SHP77 (cell line): ENCODE measurements around the gene TUBGCP5.
"Not testable (repeated sequence)": the region's sequence is repeated elsewhere in the genome, so short reads cannot be mapped to it uniquely, and the experiment has no call there.

ENCODE experiments used
- DNase-seq, 2 experiments: peaks; one replicate each; lab custom pipeline; 2025; lab: John Stamatoyannopoulos, UW

TUBGCP5 gene

GRCh38 chr15:23041736-23042135 is 2.4 kb upstream of the TUBGCP5 start:
- DNase-seq, result not testable (repeated sequence)

DNA sequence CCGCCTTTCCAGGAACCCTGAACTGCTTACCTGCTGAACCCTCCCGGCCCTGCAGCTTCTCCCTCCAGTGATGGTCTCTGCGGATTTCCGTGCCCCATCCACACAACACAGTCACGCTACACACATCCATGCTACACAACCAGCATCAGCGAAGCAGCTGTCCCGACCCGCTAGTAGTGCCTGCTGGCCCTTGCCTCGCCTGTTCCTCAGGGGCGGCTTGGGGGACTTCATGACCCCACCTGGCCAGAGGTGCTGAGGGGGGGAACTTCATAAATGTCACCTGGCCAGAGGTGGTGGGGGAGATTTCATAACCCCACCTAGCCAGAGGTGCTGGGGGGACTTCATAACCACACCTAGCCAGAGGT is 530 bp upstream of the TUBGCP5 start:
- DNase-seq, result no peak

DNA sequence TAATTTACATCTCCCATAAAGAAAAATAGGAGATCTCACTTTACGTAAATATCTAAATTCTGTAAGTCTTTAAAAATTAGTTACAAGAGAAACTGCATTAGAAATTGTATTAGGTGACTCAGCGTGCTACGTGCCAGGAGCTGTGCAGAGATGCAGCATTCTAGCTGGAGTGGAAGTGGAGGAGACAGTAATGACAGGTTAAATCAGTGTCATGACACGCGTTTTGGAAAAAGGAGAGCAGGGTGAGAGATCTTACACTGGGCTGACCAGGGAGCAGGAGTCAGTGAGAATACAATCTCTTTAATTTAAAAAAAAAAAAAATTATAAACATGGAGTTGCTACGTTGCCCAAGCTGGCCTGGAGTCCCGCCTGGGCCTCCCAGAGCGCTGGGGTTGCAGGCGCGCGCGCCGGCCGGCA is 635 bp downstream of the TUBGCP5 start:
- peak; percentile 21 to 37 for DNase-seq

DNA sequence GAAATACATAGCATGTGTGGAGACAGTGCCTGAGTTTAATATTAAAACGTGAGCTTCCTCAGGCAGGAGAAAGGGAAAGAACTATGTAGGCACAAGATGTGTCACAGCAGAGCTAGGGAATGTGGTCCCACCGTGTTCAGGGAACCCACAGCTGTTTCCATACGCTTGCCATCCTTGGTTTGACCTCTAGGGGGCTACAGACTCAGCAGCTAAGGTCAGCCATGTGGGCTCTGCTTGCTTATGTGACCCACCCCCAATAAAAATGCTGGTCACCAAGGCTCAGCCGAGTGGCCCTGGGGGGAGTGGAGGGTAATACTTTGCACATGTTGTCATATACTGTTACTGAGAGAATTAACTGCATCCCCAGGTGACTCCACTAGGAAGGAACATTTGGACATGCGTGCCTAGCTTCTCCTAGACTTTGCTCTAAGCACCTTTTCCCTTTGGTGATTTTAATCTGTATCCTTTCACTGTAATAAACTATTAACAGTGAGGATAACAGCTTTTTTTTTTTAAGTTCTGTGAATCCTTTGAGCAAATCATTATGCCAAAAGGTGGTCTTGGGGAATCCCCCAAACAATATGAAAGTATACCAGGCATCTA is 3.3 kb downstream of the TUBGCP5 start:
- DNase-seq, result peak; percentile 10 to 56

GRCh38 chr15:23033979-23034378 is 5.4 kb downstream of the TUBGCP5 start:
- peak in 1 of 2 experiments; percentile 43 for DNase-seq

DNA sequence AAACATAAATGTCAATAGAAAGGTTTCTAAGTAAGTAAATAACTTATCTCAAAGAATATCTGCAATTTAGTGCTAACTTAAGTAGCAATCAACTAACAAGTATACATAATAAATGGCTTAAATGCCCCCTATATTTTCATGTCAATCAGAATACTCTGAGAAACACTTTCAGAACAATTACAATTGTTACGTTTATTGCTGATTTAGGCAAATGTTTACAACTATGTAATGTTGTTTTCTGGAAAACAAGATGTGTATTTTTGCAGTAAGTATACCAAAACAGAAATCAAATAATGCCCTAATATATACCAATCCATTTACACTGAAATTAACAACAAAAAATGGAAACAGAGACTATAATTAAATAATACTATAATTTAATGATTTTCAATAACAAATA is 13.2 kb downstream of the TUBGCP5 start:
- DNase-seq, result no peak

GRCh38 chr15:23022156-23022555 is 17.2 kb downstream of the TUBGCP5 start:
- no peak for DNase-seq

DNA sequence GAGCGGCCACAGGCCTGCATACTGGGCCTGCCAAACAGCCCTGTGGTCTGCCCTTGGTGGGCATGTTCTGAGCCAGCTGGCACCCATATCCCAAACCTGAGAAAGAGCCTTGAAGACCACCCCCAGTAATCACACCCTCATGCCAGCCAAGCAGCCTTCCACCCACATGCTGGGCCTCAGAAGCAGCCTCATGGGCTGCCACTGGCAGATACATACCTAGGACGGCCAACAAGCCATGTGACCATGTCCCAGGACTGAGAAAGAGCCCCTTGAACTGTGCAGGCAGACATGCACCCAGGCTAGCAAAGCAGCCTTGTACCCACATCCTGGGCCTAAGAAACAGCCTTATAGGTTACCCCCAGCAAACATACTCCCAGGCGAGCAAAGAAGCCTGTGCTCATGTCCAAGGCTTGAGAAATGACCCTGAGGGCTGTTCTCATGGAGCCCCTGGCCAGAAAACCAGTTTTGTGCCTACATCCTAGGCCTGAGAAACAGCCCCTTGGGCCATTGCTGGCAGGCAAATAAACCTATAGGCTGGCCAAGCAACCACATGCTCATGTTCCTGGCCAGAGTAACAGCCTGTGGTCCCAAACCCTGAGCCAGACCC is 24.9 kb downstream of the TUBGCP5 start:
- no peak for DNase-seq

GRCh38 chr15:23013681-23014080 is 25.7 kb downstream of the TUBGCP5 start:
- DNase-seq, result no peak

- not testable (repeated sequence) for DNase-seq
Observed at GRCh38 chr15:23012616-23013015, 26.8 kb downstream of the TUBGCP5 start.

GRCh38 chr15:23003736-23004135 is 35.6 kb downstream of the TUBGCP5 start:
- DNase-seq, result no peak

DNA sequence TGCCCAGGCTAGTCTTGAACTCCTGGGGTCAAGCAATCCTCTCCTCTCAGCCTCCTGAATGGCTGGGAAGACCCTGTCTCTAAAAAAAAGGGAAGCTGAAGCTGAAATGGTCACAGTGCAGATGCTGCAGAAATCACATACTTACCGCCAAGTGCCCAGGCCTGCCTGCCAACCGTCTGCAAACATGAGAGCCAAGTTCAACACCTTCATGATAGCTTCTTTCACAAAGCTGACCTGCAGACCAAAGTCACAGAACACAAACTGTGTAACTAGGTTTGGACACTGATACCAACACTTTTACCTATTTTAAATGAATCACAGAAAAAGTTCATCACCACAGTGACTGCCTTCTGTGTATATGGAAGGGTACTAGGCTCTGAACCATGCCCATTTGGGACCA is 36.4 kb downstream of the TUBGCP5 start:
- no peak for DNase-seq

DNA sequence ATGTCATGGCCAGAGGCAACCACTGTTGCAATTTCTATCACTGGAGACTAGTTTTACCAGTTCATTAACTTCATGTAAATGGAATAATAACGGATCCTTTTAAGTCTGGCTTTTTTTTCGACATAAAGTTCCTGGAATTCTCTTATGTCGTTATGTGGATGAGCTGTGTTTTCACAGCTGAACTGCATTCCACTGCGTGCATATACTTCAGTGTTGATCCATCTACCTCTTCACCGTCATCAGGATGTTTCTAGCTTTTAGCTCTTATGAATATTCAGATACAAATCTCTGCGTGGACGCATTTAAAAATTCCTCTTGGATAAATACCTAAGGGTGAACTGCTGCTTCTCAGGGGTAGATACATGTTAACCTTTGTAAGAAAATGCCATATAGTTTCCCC is 43.6 kb downstream of the TUBGCP5 start:
- DNase-seq, result no peak

DNA sequence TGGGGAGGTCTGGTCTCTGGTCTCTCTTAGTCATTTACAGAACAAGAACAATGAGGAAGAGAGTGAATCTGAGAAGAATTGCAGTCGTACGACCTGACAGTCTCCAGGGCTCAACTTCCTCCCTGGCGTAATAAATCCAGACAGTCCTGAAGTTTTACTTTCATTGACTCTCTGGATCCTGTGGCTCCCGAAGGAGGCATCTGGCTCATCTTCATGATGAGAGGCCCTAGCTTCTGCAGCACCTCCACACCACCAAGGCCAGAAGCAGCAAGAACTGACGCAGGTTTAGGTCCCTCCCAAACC is 47.4 kb downstream of the TUBGCP5 start:
- DNase-seq, result no peak

- DNase-seq, result peak in 1 of 2 experiments; percentile 27
Observed at GRCh38 chr15:22989576-22990477, 49.5 kb downstream of the TUBGCP5 start.

GRCh38 chr15:22988811-22989210 is 50.6 kb downstream of the TUBGCP5 start:
- no peak for DNase-seq

- not testable (repeated sequence) for DNase-seq
Observed at GRCh38 chr15:22981931-22982330, 57.4 kb downstream of the TUBGCP5 start.

- DNase-seq, result no peak
Observed at GRCh38 chr15:22981051-22981840, 58.1 kb downstream of the TUBGCP5 start.

GRCh38 chr15:22980189-22981050 is 58.9 kb downstream of the TUBGCP5 start, which contains the start of gene CYFIP1:
CYFIP1 (minus strand) TSS chr15:22980368; CDS start chr15:22947285, 33,083 bp downstream.
- peak; percentile 58 to 69 for DNase-seq

GRCh38 chr15:22979238-22980188 is 59.9 kb downstream of the TUBGCP5 start:
- peak; percentile 13 to 41 for DNase-seq
